HCT116 (cell line): Measurements from ENCODE around the gene STK40. TPM values are rescaled to one million over a fixed set of nuclear protein-coding genes. Genes with fewer than 3 reads are reported as not detected.

Source experiments
- ATAC-seq: fragments of 200-7000 bp; cut with Tn5 transposase; 2 replicates; pipeline ENCODE4 v1.9.1; 2020; ENCODE audit warnings: mild to moderate bottlenecking, moderate library complexity
- BruUV-seq: library from RNA; stranded (reverse); fragments of 400-500 nt; replicated peaks from 2 replicates; lab custom pipeline; 2021; lab: Mats Ljungman, UMichigan
- CTCF ChIA-PET: fragments of 300-600 bp; sonication (Branson Sonifier 250); formaldehyde crosslinking; loops from one replicate; lab custom pipeline; 2021; ENCODE audit warnings: antibody characterized with exemption; lab: Charles Lee
- POLR2A ChIA-PET: fragments of 300-600, 350-600 bp; sonication (Branson Sonifier 250); formaldehyde crosslinking; loops from one replicate; lab custom pipeline; 2021; ENCODE audit warnings: antibody characterized with exemption; lab: Charles Lee
- RAD21 ChIA-PET, 2 experiments: fragments of 300-600 bp; sonication (Branson Sonifier 250); formaldehyde crosslinking; loops; one replicate each; lab custom pipeline; 2023; ENCODE audit warnings: low total read pairs in 2 of 2; ENCODE audit not compliant: uncharacterized antibody in 2 of 2, unreplicated experiment in 2 of 2, low non-redundant PET in 1 of 2; lab: Charles Lee
- DNase-seq: peaks from one replicate; pipeline ENCODE4 v3.0.0-alpha.2; 2010; ENCODE audit warnings: low read depth, low spot score
- H2AFZ ChIP-seq: fragments of 200-600 bp; shearing (Covaris generic), sonication (generic); 2 replicates; pipeline ENCODE4 v1.6.1; 2017; ENCODE audit warnings: low read depth, mixed run types, mixed read lengths, antibody characterized with exemption, low read length; ENCODE audit not compliant: poor library complexity, severe bottlenecking
- H3K27ac ChIP-seq: 2 replicates; pipeline ENCODE4 v1.5.1; 2012; ENCODE audit warnings: low read depth, low read length
- H3K27me3 ChIP-seq: fragments of 200-600 bp; sonication (generic); 2 replicates; pipeline ENCODE4 v1.6.1; 2016; ENCODE audit warnings: mixed run types, low read length, mixed read lengths; ENCODE audit not compliant: insufficient read depth
- H3K36me3 ChIP-seq, 2 experiments: fragments of 200-500 bp in 1 of 2; fragments of 200-600 bp in 1 of 2; sonication (Bioruptor generic) in 1 of 2; sonication (generic) in 1 of 2; 2 replicates each; pipeline versions ENCODE4 v1.5.1 to v1.6.1; 2014 to 2016; ENCODE audit warnings: low read length in 2 of 2, inconsistent platforms in 1 of 2, mixed read lengths in 1 of 2, mixed run types in 1 of 2; ENCODE audit not compliant: insufficient read depth in 2 of 2, control insufficient read depth in 1 of 2
- H3K4me1 ChIP-seq, 2 experiments: fragments of 200-600 bp in 1 of 2; sonication (generic) in 1 of 2; 2 replicates each; pipeline versions ENCODE4 v1.5.1 to v1.6.1; 2012 to 2017; ENCODE audit warnings: low read length in 2 of 2, inconsistent platforms in 1 of 2, mild to moderate bottlenecking in 1 of 2, mixed read lengths in 1 of 2, mixed run types in 1 of 2, moderate library complexity in 1 of 2; ENCODE audit not compliant: insufficient read depth in 2 of 2, control insufficient read depth in 1 of 2
- H3K4me2 ChIP-seq: fragments of 200-600 bp; sonication (generic); 2 replicates; pipeline ENCODE4 v1.6.1; 2017; ENCODE audit warnings: mixed run types, low read length, mixed read lengths
- H3K4me3 ChIP-seq, 2 experiments: fragments of 200-600 bp in 1 of 2; sonication (generic) in 1 of 2; replicated peaks in 1 of 2; 2 replicates each; pipeline ENCODE4 v1.5.1; 2011 to 2016; ENCODE audit warnings: low read length in 2 of 2, control low read depth in 1 of 2, low read depth in 1 of 2, mild to moderate bottlenecking in 1 of 2, mixed read lengths in 1 of 2, mixed run types in 1 of 2
- H3K79me2 ChIP-seq: fragments of 200-600 bp; sonication (generic); 2 replicates; pipeline ENCODE4 v1.6.1; 2017; ENCODE audit warnings: mild to moderate bottlenecking, mixed run types, low read length, moderate library complexity, mixed read lengths; ENCODE audit not compliant: insufficient read depth
- H3K9ac ChIP-seq: fragments of 200-600 bp; sonication (generic); 2 replicates; pipeline ENCODE4 v1.6.1; 2016; ENCODE audit warnings: low read length, mixed read lengths
- H3K9me2 ChIP-seq: fragments of 200-600 bp; sonication (generic), shearing (Covaris generic); 2 replicates; pipeline ENCODE4 v1.6.1; 2017; ENCODE audit warnings: mixed run types, mild to moderate bottlenecking, moderate library complexity; ENCODE audit not compliant: insufficient read depth
- H3K9me3 ChIP-seq, 2 experiments: fragments of 200-500 bp in 1 of 2; fragments of 200-600 bp in 1 of 2; sonication (Bioruptor generic) in 1 of 2; sonication (generic) in 1 of 2; 2 replicates each; pipeline ENCODE4 v1.6.1; 2014 to 2017; ENCODE audit warnings: low read length in 2 of 2, mixed read lengths in 2 of 2, inconsistent platforms in 1 of 2, low read depth in 1 of 2, mild to moderate bottlenecking in 1 of 2, mixed run types in 1 of 2, moderate library complexity in 1 of 2; ENCODE audit not compliant: control insufficient read depth in 1 of 2, insufficient read depth in 1 of 2
- H4K20me1 ChIP-seq: fragments of 200-600 bp; sonication (generic), shearing (Covaris generic); 2 replicates; pipeline ENCODE4 v1.6.1; 2017; ENCODE audit warnings: mixed run types, mild to moderate bottlenecking, moderate library complexity; ENCODE audit not compliant: insufficient read depth
- CBX3 ChIP-seq: IDR thresholded peaks from 2 replicates; pipeline ENCODE4 v1.6.1; 2012; ENCODE audit warnings: low read depth
- CEBPB ChIP-seq: IDR thresholded peaks from 2 replicates; pipeline ENCODE4 v1.6.1; 2012; ENCODE audit warnings: low read depth
- EZH2 ChIP-seq: fragments of 200-600 bp; sonication (generic); IDR thresholded peaks from 2 replicates; pipeline ENCODE4 v1.6.1; 2017; ENCODE audit warnings: antibody characterized with exemption, mixed run types
- FOSL1 ChIP-seq: IDR thresholded peaks from 2 replicates; pipeline ENCODE4 v1.6.1; 2012; ENCODE audit warnings: low read depth
- JUND ChIP-seq: IDR thresholded peaks from 2 replicates; pipeline ENCODE4 v1.6.1; 2012
- POLR2A ChIP-seq: IDR thresholded peaks from 2 replicates; pipeline ENCODE4 v1.7.0; 2011; ENCODE audit warnings: borderline replicate concordance; ENCODE audit not compliant: insufficient read depth, insufficient read length; ENCODE audit errors: extremely low read depth
- POLR2AphosphoS5 ChIP-seq: IDR thresholded peaks from 2 replicates; pipeline ENCODE4 v1.6.1; 2011; ENCODE audit warnings: mild to moderate bottlenecking, low read depth, low read length, moderate library complexity
- SIN3A ChIP-seq: IDR thresholded peaks from 2 replicates; pipeline ENCODE4 v1.6.1; 2012; ENCODE audit warnings: low read depth
- SP1 ChIP-seq: IDR thresholded peaks from 2 replicates; pipeline ENCODE4 v1.6.1; 2012; ENCODE audit warnings: low read depth
- SRF ChIP-seq: IDR thresholded peaks from 2 replicates; pipeline ENCODE4 v1.6.1; 2012; ENCODE audit warnings: low read depth
- YY1 ChIP-seq: IDR thresholded peaks from 2 replicates; pipeline ENCODE4 v1.6.1; 2011; ENCODE audit warnings: low read length, low read depth, moderate library complexity, mild to moderate bottlenecking; ENCODE audit not compliant: insufficient replicate concordance; ENCODE audit errors: extremely low read depth
- ZBTB33 ChIP-seq: IDR thresholded peaks from 2 replicates; pipeline ENCODE4 v1.6.1; 2011; ENCODE audit warnings: mild to moderate bottlenecking, low read length, moderate library complexity; ENCODE audit not compliant: insufficient replicate concordance; ENCODE audit errors: extremely low read depth
- ZNF274 ChIP-seq: fragments of 200-500 bp; sonication (Bioruptor generic); IDR thresholded peaks from 2 replicates; pipeline ENCODE4 v1.6.1; 2014; ENCODE audit warnings: mild to moderate bottlenecking, low read depth, low read length, inconsistent platforms
- intact Hi-C: fragments of 100-400 bp; cut with micrococcal nuclease; formaldehyde crosslinking; loops from 2 replicates; pipeline ENCODE4 v1.10.0; 2022
- total RNA-seq: library from RNA; stranded (reverse); gene quantifications from one replicate; pipeline ENCODE4 v1.2.1, GENCODE V29; 2021; ENCODE audit not compliant: unreplicated experiment
- TF ChIP-seq, protein P1 (sequence below): IDR thresholded peaks from 2 replicates; pipeline ENCODE4 v1.6.1; 2012; ENCODE audit warnings: low read depth

The STK40 gene
- total RNA-seq, 1 experiment from 2014 or later: 33.9 TPM

- no peak for TF ChIP-seq SRF
- no peak for TF ChIP-seq POLR2AphosphoS5
- no peak for TF ChIP-seq YY1
- TF ChIP-seq SP1: no peak
- no peak for TF ChIP-seq CEBPB
- TF ChIP-seq POLR2A: no peak
- TF ChIP-seq, protein P1, sequence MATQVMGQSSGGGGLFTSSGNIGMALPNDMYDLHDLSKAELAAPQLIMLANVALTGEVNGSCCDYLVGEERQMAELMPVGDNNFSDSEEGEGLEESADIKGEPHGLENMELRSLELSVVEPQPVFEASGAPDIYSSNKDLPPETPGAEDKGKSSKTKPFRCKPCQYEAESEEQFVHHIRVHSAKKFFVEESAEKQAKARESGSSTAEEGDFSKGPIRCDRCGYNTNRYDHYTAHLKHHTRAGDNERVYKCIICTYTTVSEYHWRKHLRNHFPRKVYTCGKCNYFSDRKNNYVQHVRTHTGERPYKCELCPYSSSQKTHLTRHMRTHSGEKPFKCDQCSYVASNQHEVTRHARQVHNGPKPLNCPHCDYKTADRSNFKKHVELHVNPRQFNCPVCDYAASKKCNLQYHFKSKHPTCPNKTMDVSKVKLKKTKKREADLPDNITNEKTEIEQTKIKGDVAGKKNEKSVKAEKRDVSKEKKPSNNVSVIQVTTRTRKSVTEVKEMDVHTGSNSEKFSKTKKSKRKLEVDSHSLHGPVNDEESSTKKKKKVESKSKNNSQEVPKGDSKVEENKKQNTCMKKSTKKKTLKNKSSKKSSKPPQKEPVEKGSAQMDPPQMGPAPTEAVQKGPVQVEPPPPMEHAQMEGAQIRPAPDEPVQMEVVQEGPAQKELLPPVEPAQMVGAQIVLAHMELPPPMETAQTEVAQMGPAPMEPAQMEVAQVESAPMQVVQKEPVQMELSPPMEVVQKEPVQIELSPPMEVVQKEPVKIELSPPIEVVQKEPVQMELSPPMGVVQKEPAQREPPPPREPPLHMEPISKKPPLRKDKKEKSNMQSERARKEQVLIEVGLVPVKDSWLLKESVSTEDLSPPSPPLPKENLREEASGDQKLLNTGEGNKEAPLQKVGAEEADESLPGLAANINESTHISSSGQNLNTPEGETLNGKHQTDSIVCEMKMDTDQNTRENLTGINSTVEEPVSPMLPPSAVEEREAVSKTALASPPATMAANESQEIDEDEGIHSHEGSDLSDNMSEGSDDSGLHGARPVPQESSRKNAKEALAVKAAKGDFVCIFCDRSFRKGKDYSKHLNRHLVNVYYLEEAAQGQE: no peak
- TF ChIP-seq ZNF274: no peak
- no peak for TF ChIP-seq SIN3A
- TF ChIP-seq EZH2: no peak
- no peak for TF ChIP-seq FOSL1
- no peak for TF ChIP-seq CBX3
- no peak for TF ChIP-seq ZBTB33
- no peak for TF ChIP-seq JUND
- no peak overlapping the region for H3K4me2 ChIP-seq
- H4K20me1 ChIP-seq: no peaks in the 10 kb centered on the region
- RAD21 ChIA-PET: no interaction called here
- no peaks in the 10 kb centered on the region for H3K9me3 ChIP-seq
- POLR2A ChIA-PET: no interaction called here
- H3K79me2 ChIP-seq: peaks cover 29% of the 10 kb centered on the region; the same call in 1 of the 2 replicates
- no TSS peak for BruUV-seq
- ATAC-seq: no peak
- no peak overlapping the region for H2AFZ ChIP-seq
- no peaks in the 10 kb centered on the region for H3K9me2 ChIP-seq
- DNase-seq: no peak
- H3K27ac ChIP-seq: no peak overlapping the region
- intact Hi-C loops: no loop called here
- H3K4me3 ChIP-seq: no peak overlapping the region
- H3K9ac ChIP-seq: no peak overlapping the region
- H3K27me3 ChIP-seq: no peaks in the 10 kb centered on the region
- CTCF ChIA-PET: interaction anchor here (1.2 kb wide), 1 partner anchor 154 kb away, joined by 3 read pairs; the partner anchor contains the start of gene TRAPPC3
- H3K4me1 ChIP-seq: peaks cover 12 to 47% of the 10 kb centered on the region in 2 experiments
- peaks cover 37 to 49% of the 10 kb centered on the region in 2 experiments for H3K36me3 ChIP-seq
These were observed 82.5 kb downstream of the STK40 start for GRCh38 chr1:36303244-36303643.
